Caco-2 (cell line): ENCODE results near the gene RCAN1. TPM values are rescaled to one million over a fixed set of nuclear protein-coding genes. Genes with fewer than 3 reads are reported as not detected.

ENCODE experiments used
- BruUV-seq: library from RNA; stranded (reverse); fragments of 400-500 nt; replicated peaks from 2 replicates; lab custom pipeline; 2021; lab: Mats Ljungman, UMichigan
- CTCF ChIA-PET: fragments of 300-600 bp; sonication (Branson Sonifier 250); formaldehyde crosslinking; loops from one replicate; lab custom pipeline; 2022; ENCODE audit warnings: antibody characterized with exemption; lab: Charles Lee
- POLR2A ChIA-PET: fragments of 300-600 bp; sonication (Branson Sonifier 250); formaldehyde crosslinking; loops from one replicate; lab custom pipeline; 2022; ENCODE audit warnings: antibody characterized with exemption; lab: Charles Lee
- DNase-seq, 2 experiments: peaks; one replicate each; pipeline versions ENCODE4 v3.0.0 to v3.0.0-alpha.2; 2020 to 2022
- H3K27me3 ChIP-seq: replicated peaks from 2 replicates; pipeline ENCODE4 v1.6.0; 2011; ENCODE audit warnings: low read length; ENCODE audit not compliant: control insufficient read depth, insufficient read depth
- H3K36me3 ChIP-seq: 2 replicates; pipeline ENCODE4 v1.5.1; 2011; ENCODE audit warnings: low read length; ENCODE audit not compliant: control insufficient read depth, insufficient read depth
- H3K4me1 ChIP-seq: fragments of 250-450 bp; sonication (Bioruptor Pico); 2 replicates; pipeline ENCODE4 v1.5.1; 2020; ENCODE audit warnings: mild to moderate bottlenecking
- H3K4me3 ChIP-seq: 2 replicates; pipeline ENCODE4 v1.5.1; 2011; ENCODE audit warnings: low read depth, mild to moderate bottlenecking, control low read depth, low read length
- H3K9me3 ChIP-seq: fragments of 250-450 bp; sonication (Bioruptor Pico); 2 replicates; pipeline ENCODE4 v1.5.1; 2020; ENCODE audit warnings: mild to moderate bottlenecking, moderate library complexity
- H3K27ac Mint-ChIP-seq: one replicate; pipeline ENCODE4 v1.8.0; 2022; ENCODE audit warnings: mixed read lengths; ENCODE audit not compliant: unreplicated experiment
- H3K27me3 Mint-ChIP-seq: one replicate; pipeline ENCODE4 v1.8.0; 2022; ENCODE audit warnings: mixed read lengths; ENCODE audit not compliant: insufficient read depth, unreplicated experiment
- H3K36me3 Mint-ChIP-seq: one replicate; pipeline ENCODE4 v1.8.0; 2022; ENCODE audit warnings: mild to moderate bottlenecking, mixed read lengths; ENCODE audit not compliant: insufficient read depth, unreplicated experiment
- H3K4me1 Mint-ChIP-seq: one replicate; pipeline ENCODE4 v1.8.0; 2022; ENCODE audit warnings: low read depth, mixed read lengths; ENCODE audit not compliant: unreplicated experiment
- H3K4me3 Mint-ChIP-seq: one replicate; pipeline ENCODE4 v1.8.0; 2022; ENCODE audit warnings: mild to moderate bottlenecking, moderate library complexity, mixed read lengths; ENCODE audit not compliant: unreplicated experiment
- H3K9me3 Mint-ChIP-seq: one replicate; pipeline ENCODE4 v1.8.0; 2022; ENCODE audit warnings: mixed read lengths; ENCODE audit not compliant: unreplicated experiment
- CTCF ChIP-seq, 2 experiments: fragments of 200-600 bp in 1 of 2; IDR thresholded peaks; 1 replicate in 1 of 2; 2 replicates in 1 of 2; pipeline versions ENCODE4 v1.5.1 to v1.8.0; 2011 to 2022; ENCODE audit warnings: antibody characterized with exemption in 1 of 2, control low read depth in 1 of 2, inconsistent platforms in 1 of 2, low read depth in 1 of 2, low read length in 1 of 2, mild to moderate bottlenecking in 1 of 2, moderate library complexity in 1 of 2; ENCODE audit not compliant: insufficient read depth in 1 of 2, severe bottlenecking in 1 of 2, unreplicated experiment in 1 of 2
- intact Hi-C: fragments of 100-400 bp; cut with micrococcal nuclease; formaldehyde crosslinking; loops from one replicate; pipeline ENCODE4 v1.10.0; 2022; ENCODE audit not compliant: unreplicated experiment
- total RNA-seq: library from RNA; stranded (reverse); gene quantifications from 2 replicates; pipeline ENCODE4 v1.2.3, GENCODE V29; 2022

The RCAN1 gene
- total RNA-seq, 1 experiment from 2014 or later = 29.4 TPM

- H3K36me3 Mint-ChIP-seq = no peaks in the 10 kb centered on the region
- H3K4me3 ChIP-seq = no peak overlapping the region
- H3K27me3 ChIP-seq = no peaks in the 10 kb centered on the region
- peaks cover 4% of the 10 kb centered on the region; the same call in 1 of the 2 replicates for H3K4me1 ChIP-seq
- DNase-seq = no peak
- H3K9me3 Mint-ChIP-seq = peaks cover 9% of the 10 kb centered on the region
- no peaks in the 10 kb centered on the region for H3K36me3 ChIP-seq
- H3K4me3 Mint-ChIP-seq = no peak overlapping the region
- no TSS peak for BruUV-seq
- ChIA-PET CTCF (no interaction called here), POLR2A (no interaction called here)
- no peak for TF ChIP-seq CTCF (IDR thresholded peaks at IDR 0.05; ENCODE audit: insufficient read depth in 1 of 2, low read depth in 1 of 2, low read length in 1 of 2, severe bottlenecking in 1 of 2, unreplicated experiment in 1 of 2)
- peaks cover 4% of the 10 kb centered on the region for H3K27me3 Mint-ChIP-seq
- no peaks in the 10 kb centered on the region for H3K9me3 ChIP-seq
- H3K4me1 Mint-ChIP-seq = peaks cover 7% of the 10 kb centered on the region
- no peak overlapping the region for H3K27ac Mint-ChIP-seq
- intact Hi-C loops = no loop called here
These were observed 5.1 kb upstream of the RCAN1 start for GRCh38 chr21:34619841-34620665.

- BruUV-seq = no TSS peak
- no peaks in the 10 kb centered on the region for H3K9me3 ChIP-seq
- peaks cover 4% of the 10 kb centered on the region for H3K27me3 Mint-ChIP-seq
- no peak for DNase-seq
- CTCF ChIA-PET = no interaction called here
- TF ChIP-seq CTCF (IDR thresholded peaks at IDR 0.05; ENCODE audit: insufficient read depth in 1 of 2, low read depth in 1 of 2, low read length in 1 of 2, severe bottlenecking in 1 of 2, unreplicated experiment in 1 of 2) = no peak
- H3K27ac Mint-ChIP-seq = no peak overlapping the region
- intact Hi-C loops = no loop called here
- peaks cover 7% of the 10 kb centered on the region for H3K4me1 Mint-ChIP-seq
- POLR2A ChIA-PET = no interaction called here
- H3K4me3 Mint-ChIP-seq = no peak overlapping the region
- peaks cover 9% of the 10 kb centered on the region for H3K4me1 ChIP-seq
- no peaks in the 10 kb centered on the region for H3K36me3 Mint-ChIP-seq
- H3K36me3 ChIP-seq = no peaks in the 10 kb centered on the region
- peaks cover 9% of the 10 kb centered on the region for H3K9me3 Mint-ChIP-seq
- no peaks in the 10 kb centered on the region for H3K27me3 ChIP-seq
- no peak overlapping the region for H3K4me3 ChIP-seq
These were observed 4.0 kb upstream of the RCAN1 start for GRCh38 chr21:34618941-34619340.

GRCh38 chr21:34617753-34618339 is 2.9 kb upstream of the RCAN1 start:
- Mint-ChIP-seq H3K36me3 (no peaks in the 10 kb centered on the region), H3K27me3 (no peaks in the 10 kb centered on the region), H3K4me3 (no peak overlapping the region), H3K4me1 (peaks cover 7% of the 10 kb centered on the region), H3K27ac (no peak overlapping the region), H3K9me3 (peaks cover 9% of the 10 kb centered on the region)
- Histone ChIP-seq H3K36me3 (no peaks in the 10 kb centered on the region), H3K27me3 (no peaks in the 10 kb centered on the region), H3K4me1 (peaks cover 13% of the 10 kb centered on the region), H3K4me3 (no peak overlapping the region), H3K9me3 (no peaks in the 10 kb centered on the region)
- BruUV-seq = no TSS peak
- CTCF ChIA-PET = interaction anchor here (0.7 kb wide), 1 partner anchor 35 kb away, joined by 3 read pairs; no protein-coding TSS in a partner anchor
- DNase-seq = no peak
- POLR2A ChIA-PET = no interaction called here
- no peak for TF ChIP-seq CTCF (IDR thresholded peaks at IDR 0.05; ENCODE audit: insufficient read depth in 1 of 2, low read depth in 1 of 2, low read length in 1 of 2, severe bottlenecking in 1 of 2, unreplicated experiment in 1 of 2)
- intact Hi-C loops = no loop called here
